ENCODE results near the gene BSDC1.

The BSDC1 gene

DNA sequence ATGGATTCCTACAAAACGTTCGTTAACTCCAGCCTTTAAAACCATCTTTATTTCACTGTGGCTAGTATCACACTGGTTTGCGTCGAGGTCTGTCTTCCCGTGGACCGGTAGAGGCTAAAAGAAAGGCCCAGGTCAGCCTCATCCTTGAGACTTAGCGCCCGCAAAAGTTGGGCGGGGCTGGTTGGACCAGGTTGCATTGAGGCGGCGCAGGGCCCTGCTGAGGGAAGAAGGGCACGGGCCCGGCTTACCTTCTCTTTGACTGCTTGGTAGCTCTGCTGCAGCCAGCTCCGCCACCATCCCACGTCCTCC lies 455 bp downstream of the BSDC1 start:
- DNase-seq, result peak in 1 of 2 experiments; percentile 34

DNA sequence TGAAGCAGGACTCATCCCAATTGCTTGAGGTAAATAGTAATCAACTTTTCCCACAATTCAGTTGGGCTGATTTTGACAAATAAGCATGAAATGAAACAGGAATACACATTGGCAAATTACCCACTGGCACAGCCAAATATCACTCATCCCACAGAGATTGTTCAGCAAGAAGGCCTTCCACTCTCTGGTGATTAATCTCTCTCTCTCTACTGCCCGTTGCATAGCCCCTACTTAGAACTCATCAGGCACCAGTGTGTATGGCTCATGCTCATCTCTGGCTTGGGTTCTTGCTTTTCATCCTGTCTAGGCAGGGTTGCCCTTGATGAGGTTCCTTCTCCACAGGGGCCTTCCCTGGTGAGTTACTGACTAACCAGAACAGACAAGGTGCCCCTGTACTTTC lies 1.1 kb downstream of the BSDC1 start:
- no peak for DNase-seq

DNA sequence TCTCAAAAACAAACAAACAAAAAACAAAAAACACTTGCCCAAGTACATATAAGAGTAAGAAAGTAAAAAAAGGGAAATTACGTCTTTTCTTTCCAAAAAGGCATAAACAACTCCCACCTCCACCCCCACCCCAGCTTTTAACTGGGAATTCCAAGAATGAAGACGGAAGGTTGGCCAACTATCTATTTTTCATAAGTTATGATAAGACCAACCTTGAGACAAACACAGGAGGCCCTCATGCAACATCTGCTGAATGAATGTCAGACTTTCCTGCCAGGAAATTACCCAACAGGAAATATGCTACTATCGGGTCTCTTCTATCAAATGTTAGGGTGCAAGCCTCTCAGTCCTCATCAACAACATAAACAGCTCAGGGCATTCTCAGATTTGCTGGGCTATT lies 1.9 kb downstream of the BSDC1 start:
- DNase-seq, result no peak

DNA sequence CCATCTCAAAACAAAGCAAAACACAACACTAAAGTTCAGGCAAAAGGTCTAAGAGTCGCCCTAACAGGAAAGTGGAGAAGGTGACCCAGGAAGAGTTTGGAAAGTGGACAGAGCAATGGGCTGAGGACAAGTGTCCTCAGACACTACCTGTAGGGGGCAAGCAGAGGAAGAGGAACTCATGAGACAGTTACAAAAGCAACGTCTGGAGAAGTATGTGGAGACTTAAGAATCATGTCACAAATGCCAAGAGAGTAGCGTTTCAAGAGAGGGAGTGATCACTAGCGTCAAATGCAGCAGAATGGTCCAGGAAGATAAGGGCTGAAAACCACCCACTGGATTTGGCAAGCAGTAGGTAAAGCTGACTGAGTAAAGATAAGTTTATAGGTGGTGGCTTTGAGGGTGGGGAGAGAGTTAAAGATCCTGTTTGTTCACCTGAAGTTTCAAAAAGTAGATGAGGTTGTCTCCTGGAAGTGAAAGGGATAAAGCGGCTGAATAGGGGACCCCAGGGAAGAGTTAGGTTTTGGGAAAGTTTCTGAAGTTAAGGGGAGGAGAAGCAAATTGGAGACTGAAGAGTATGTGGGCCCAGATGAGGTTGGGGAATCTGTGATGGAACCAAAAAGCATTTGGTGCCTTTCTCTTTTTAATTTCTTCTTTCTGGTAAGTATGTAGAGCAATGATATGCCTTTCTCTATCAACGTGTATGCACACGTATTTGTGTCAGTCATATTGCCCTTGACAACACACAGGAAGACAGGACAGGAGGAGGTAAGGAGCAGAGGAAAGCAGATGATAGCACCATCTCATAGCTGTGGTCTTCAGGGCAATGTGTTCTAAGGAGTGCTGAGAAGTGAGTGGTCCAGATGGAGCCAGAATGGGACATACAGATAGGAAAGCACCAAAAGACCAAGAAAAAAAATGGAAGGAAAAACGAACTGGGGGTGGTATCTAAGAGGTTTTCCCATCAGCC lies 3.1 kb downstream of the BSDC1 start:
- no peak for DNase-seq

DNA sequence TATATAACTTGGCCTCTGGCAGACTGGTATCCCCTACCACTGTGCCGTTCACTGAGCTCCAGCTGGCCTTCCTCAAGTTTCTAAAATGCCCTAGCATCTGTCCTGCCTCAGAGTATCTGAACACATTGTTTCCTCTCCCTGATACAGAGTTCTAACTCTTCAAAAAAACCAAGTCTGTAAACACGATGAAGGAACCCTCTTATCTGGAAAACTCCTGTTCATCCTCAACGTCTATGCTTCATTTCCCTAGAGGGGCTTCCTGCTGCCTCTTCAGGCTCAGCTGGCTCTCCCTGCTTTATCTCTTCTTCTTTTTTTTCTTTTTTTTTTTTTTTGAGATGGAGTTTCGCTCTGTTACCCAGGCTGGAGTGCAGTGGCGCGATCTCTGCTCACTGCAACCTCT lies 5.6 kb downstream of the BSDC1 start:
- DNase-seq, result no peak

DNA sequence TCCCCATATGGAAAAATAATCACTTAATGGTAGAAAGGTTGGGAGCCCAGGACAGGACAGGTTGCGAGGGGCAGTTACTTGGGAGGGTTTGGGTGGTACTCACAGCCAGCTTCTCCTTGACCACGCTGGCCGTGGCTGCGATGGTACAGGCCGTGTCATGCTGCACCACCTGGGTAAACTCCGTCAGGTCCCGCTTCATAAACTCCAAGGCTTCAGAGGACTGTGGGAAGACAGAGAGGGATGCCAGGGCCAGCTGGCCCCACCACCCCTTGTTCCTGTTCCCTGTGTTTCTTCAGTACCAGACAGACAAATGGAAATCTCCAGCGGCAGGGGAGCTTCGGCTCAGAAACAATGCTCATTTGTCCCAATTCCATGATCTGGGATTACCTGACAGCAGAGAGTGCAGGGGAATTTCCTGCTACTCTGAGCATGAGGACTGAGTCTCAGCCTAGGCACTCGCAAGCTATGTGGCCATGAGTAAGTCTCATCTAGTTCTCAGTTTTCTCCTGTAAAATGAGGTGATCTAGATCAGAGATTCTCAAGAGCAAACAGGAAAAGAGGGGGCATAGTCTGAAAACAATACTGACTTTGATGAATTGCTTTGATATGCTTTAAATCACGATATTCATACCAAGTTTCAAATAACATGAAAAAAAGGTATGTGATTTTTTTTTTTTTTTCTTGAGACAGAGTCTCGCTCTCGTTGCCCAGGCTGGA lies 7.4 kb downstream of the BSDC1 start:
- no peak for DNase-seq

DNA sequence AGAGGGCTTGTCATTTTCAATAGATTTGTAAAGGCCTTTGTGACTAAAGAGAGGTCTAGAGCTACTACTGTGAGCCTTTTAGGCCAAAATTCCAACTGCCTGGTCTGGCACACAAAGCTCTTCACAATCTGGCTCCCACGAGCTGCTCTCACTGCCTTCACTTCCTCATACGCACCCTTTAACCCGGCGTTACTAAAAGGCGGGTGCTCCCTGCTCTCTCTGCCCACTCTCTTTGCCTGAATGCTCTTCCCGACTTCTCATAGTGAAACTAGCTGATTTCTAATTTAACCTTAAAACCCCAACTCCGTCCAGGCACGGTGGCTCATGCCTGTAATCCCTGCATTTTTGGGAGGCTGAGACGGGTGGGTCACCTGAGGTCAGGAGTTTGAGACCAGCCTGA lies 14.2 kb downstream of the BSDC1 start:
- DNase-seq, result no peak

DNA sequence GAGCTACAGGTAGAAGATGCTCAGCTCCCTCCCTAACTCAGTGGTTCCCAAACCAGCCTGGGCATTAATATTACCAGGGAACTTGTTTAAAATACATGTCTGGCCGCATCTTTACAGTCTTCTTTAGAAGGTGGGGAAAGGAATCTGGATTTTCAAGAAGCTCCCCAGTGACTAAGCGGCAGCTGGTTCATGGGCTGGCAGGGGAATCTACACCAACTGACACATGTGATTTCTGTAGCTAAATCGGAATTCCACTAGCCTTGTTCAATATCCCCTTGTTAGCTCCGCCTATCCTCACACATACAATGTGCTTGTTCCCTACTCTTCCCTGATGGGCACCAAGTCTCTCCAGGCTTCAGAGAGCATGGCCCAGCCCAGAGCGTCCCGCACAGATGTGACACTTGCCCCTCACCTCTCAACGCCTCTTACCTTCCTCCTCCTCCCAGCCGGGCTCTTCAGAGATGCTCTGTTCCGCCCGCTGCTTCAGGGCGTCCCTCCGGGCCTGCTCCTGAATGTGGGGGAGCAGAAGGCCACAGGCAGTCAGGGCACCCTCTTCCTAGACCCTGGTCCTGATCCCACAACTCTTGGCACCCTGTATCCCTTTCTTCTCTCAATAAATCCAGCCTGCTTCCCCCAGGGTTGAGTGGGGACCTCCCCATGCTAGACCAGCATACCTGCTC lies 16.6 kb downstream of the BSDC1 start:
- DNase-seq, result no peak

DNA sequence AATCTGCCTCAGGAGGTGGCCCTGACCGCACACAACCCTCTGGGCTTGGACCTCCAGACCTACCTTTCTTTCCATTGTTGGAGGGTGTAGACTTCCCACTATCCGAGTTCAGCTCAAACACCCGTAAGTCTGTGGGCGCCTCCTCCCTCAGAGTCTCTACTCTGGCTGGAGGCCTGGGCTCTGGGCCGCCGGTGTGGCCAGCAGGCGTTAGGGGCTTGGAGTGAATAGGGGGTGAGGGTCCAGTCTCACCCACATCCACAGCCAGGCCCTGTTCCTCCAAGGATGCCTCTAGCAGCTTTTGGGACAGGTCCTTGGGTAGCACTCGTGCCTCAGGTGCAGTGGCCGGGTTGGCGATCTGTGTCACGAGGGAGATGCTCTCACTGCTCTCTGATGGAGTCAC lies 18.0 kb downstream of the BSDC1 start:
- no peak for DNase-seq

DNA sequence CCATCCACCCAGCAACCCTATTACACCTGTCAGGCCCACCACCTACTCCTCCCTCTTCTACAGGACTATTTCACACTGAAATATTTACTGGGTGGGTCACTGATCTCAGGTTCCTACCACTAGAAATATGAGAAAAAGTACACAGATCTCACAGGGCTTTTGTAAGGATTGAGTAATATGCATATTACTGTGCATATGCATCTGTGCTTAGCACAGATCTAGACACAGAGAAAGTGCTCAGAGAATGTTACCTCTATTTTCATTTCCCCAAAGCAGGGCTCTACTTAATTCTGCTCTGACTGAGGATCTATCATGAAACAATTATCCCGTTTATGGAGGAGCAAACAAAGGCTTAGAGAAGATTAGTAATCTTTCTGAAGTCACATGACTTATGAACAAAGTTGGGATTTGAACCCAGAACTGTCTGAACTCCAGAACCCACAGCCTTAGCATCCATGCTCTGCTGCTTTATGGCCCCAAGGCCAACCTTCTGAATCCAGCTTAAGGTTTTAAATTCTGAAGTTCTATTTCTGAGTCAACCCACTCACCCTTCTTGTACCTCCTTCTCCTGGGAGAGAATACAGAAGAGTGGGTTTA lies 20.1 kb downstream of the BSDC1 start:
- DNase-seq, result no peak

DNA sequence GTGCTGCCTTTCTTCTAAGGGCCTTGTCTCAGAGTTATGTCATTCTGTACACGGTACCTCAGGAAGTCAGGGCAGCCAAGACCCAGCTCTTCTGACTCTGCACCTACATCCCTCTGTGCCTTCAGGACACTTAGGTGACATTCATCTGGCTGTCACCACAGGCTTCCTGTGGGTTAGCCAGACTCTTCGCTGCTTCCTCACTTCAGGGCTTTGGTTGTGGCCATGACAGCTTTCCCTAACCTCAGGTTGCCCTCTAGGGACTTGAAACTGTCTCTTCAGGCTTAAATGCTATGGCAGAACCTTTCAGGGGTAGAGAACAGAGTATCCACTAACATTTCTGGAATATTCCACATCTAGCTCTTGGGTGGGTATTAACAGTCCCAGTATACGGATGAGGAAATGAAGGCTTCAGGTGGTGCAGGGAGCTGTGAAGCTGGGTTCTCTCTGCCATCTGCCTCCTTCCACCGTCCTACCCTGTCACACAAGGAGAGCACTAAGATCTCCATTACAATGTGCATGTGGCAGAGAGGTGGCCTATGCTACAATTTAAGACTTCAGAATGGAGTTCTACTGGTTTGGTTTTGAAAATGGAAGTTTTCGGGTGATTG lies 22.0 kb downstream of the BSDC1 start:
- DNase-seq, result peak in 1 of 2 experiments; percentile 46

DNA sequence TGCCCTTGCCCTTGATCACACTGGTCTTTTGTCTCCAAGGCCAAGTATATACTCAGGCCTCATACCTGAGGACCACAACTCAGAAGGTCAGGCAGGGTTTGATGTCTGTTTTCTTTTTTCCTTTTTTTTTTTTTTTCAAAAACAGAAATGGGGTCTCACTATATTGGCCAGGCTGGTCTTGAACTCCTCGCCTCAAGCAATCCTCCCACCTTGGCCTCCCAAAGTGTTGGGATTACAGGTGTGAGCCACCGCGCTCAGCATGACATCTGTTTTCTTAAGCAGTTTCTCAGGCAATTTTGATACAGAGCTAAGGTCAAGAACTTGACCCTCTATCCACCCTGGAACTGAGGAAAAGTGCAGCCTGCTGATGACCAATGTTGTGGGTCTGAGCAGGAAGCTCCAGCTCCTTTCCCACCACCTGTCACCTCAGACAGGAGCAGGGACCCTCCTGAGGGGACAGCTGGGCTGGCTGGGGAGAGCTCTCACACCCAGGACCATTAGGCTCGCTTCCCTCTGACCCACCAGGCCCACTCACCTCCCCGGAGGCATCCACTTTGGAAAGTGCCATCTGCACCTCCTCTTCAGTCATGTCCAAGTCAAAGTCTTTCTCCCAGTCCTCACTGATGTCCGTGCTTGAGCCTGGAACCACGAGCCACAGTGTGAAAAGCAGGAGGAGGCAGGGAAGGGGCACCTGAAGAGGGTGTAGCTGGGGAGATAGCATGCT lies 26.2 kb downstream of the BSDC1 start:
- DNase-seq, result no peak

DNA sequence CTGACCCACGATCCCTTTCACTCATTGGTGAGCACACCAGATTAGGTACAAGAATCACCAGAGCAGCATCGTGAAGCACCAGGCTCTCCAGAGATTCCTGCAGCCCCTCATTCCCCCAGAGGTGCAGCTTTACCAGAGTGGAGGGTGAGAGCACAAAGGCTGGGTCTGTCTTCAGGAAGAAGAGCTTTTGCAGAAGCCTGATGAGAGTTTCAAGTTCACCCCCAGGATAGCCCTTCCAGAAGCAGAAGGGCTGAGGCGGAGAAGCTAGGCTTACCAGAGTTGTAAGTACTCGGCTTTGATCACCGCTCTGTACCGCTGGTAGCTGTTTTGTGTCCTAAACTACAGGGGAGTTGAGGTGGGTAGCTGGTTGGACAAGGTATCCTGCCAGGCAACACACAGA lies 28.8 kb downstream of the BSDC1 start:
- no peak for DNase-seq

DNA sequence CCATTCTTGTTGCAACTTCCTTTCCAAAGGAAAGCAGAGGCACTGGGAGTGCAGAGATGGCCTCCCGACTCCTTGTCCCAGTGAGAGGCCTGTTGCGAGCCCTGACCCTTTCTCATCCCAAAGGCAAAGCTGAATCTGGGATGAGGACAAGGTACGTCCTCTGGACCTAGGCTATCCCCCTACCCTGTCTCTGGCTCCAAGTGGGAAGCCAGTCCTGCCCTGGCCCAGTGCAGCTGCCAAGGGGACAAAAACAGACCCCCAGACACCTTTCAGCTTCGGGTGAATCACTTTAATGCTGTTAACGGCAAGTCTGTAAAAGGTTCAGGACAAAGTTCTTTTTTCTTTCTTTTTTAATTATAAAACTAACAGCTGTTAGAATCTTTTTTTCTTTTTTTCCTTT lies 29.4 kb downstream of the BSDC1 start:
- DNase-seq, result no peak

DNA sequence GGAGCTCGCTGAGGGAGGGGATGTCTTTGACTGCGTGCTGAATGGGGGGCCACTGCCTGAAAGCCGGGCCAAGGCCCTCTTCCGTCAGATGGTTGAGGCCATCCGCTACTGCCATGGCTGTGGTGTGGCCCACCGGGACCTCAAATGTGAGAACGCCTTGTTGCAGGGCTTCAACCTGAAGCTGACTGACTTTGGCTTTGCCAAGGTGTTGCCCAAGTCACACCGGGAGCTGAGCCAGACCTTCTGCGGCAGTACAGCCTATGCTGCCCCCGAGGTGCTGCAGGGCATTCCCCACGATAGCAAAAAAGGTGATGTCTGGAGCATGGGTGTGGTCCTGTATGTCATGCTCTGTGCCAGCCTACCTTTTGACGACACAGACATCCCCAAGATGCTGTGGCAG lies 30.5 kb downstream of the BSDC1 start:
- DNase-seq, result no peak

DNA sequence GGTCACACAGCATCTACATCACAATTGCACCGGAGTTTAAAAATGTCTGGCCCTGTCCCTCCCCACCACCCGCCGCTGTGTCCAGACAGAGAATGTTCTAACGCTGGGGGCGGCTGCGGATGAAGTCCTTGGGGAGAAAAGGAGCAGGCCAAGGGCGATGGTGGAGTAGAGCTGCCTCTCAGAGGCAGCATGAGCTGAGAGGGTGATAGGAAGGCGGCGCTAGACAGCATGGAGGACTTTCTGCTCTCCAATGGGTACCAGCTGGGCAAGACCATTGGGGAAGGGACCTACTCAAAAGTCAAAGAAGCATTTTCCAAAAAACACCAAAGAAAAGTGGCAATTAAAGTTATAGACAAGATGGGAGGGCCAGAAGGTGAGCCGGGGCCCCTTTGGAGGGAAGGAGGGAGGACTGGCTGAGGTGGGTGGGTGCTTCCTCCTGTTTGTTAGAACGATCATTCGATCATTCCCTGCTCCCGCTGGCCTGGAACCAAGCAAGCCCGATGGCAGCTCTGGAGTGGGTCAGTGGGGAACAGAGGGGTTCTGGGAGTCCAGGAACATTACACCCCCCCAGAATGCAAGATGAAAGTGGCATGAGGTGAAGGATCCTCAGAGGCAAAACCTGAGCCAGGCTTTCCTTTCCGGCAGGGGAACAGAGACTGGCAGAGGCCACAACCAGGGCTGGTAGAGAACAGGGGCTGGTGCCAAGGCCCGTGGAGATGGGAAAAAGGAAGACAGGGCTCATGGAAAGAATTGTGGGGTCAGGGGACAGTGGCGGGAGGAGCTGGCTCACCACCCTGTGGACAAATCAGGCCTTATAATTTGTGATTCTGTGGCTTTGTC lies 31.5 kb downstream of the BSDC1 start, which contains the start of the genes FAM229A and TSSK3:
FAM229A (minus strand) TSS at position 12 of the 840 bp plus-strand sequence. CDS start 394 bp downstream, outside the sequence.
TSSK3 (plus strand) TSS at position 66 of the 840 bp plus-strand sequence; CDS start at position 229, 163 bp downstream.
- no peak for DNase-seq

DNA sequence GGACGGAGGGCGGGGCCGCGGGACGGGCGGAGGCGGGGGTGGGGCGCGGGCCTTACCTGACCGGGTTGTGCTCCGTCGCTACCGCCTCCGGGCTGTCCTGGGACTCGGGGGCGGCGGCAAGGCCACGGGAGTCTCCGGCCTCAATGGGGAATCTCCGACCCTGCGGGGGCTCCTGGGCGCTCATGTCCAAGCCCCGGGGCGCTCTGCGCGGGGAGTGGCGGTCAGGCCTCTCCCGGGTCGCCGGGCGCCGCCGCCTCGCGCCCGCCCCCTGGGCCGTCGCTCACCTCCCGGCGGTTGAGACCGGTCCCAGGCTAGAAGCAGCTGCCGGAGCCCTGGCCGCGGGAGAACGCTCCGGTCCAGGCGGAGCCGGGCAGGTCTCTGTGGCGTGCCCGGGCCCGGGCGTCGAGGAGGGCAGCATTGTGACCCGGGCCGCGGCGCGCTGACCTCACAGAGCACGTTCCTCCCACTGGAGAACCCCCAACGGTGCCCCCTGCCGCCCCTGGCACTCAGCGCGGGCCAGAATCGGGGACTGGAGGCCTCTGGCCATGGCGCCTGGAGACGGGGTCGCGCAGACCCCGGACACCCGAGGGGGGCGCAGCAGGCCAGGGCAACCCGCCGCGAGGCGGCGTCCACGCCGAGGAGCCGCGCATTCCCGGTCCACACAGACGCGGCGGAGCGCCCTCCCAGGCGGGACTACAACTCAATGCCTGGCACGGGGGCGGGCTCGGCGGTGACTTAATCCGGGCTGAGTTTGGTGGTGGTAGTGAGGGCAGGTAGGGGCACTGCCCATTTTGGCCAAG lies 32.4 kb downstream of the BSDC1 start:
- DNase-seq, result peak; percentile 33 to 45

DNA sequence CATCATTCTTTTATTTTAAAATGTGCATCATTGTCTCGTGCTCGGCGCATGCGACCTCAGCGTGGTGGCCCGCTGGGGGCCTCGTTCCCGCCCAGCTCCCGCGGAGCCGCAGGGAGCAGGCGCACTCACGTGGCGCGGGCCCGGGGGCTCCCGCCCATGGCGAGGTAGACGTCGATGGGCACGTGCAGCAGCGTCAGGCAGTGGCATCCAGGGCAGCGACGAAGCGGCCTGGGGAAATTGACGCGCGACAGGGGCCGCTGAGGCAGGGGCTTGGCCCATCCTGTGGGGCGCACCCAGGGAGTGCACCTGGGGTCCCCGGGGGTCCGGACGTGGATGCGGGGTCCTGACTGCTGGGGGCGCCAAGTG lies 33.0 kb downstream of the BSDC1 start:
- DNase-seq, result no peak

DNA sequence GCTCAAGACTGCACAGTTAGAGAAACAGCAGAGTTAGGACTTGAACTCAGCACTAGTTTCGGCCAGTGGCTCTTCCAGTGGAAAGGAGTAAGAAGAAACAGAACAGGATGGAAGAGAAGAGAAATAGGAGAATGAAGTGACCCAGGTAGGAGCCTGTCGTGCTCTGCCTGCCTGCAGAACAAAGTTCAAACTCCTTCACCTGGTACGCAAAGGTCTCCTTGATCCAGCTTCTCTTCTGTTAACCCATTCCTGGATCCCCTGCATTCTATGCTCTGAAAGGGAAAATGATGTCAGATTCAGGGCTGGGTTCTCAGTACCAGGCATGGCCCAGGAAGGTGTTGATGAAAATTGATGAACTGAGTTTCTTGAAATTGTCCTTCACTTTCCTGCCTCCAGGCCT lies 35.8 kb downstream of the BSDC1 start:
- no peak for DNase-seq

DNA sequence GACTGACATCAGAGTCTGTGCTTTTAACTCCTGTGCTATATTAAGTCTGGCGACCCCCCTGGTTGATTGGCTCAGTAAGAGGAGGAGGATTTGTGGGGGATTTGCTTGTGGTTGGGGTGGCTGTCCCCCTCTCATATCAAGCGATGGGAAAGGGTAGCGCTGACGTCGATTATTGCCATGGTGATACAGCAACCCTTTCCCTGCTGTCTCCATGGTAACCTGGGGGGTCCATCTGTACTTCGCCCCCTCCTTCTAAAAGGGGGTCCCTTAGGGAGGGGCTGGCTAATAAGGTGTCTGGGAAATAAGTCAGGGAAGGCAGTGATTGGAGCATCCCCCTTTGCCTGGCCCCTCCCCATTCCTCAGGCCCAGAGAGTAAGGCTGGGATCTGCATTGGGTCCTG lies 36.6 kb downstream of the BSDC1 start:
- no peak for DNase-seq
